HG03025 (cell line): ENCODE measurements around the gene USP14.
A peak's percentile ranks its signal among the peaks of the same experiment; 100 is the strongest.
"Not testable (repeated sequence)": the region's sequence is repeated elsewhere in the genome, so short reads cannot be mapped to it uniquely, and the experiment has no call there.

Source experiments
- ATAC-seq: cut with Tn5 transposase; IDR thresholded peaks from one replicate; pipeline ENCODE4 v1.9.1; 2021; ENCODE audit warnings: mild to moderate bottlenecking, moderate library complexity; ENCODE audit not compliant: unreplicated experiment, low FRiP score

USP14 gene

DNA sequence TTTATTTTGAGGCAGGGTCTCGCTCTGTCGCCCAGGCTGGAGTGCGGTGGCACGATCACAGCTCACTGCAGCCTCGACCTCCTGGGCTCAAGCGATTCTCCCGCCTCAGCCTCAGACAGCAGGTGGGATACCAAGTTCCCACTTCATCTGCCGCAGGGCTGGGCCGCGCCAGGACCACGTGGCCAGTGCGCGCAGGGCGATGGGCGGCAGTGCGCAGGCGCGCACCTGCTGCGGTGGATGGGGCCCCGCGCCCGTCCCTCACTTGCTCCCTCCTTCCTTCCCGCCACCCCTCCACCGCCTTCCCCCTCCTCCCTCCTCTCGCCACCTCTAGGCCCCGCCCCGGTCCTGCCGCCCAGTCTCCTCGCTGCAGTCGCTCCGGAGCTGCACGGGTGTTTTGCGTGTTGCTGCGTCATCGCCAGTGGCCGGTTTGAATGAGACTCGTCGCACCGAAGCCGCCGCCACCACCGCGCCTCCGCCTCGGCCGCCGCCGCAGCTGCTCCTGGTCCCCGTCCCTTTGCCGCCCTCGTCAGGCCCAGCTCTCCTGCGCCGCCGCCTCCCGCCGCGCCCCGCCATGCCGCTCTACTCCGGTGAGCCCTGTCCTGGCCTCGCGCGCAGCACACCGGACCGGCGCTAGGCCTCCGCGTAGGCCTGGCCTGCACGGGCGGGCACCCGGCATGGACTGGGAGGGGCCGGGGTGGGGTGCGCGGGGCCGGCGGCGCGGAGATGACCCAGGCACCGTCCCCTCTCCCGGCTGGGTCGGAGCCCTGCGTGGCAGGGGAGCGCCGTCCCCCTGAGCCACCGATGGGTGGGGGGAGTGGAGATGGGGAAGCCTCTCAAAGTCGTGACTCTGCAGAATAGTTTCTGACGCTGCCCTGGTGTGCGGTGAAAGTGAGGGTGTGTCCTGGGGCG lies at the start of gene USP14:
Gene USP14, plus strand, starts transcription at position 430 of the 909 bp plus-strand sequence. Its CDS starts 142 bp downstream, at position 572.
- ATAC-seq = peak; percentile 91

- ATAC-seq = peak; percentile 3
Observed at GRCh38 chr18:108665-109063, 49.7 kb upstream of the USP14 start.

DNA sequence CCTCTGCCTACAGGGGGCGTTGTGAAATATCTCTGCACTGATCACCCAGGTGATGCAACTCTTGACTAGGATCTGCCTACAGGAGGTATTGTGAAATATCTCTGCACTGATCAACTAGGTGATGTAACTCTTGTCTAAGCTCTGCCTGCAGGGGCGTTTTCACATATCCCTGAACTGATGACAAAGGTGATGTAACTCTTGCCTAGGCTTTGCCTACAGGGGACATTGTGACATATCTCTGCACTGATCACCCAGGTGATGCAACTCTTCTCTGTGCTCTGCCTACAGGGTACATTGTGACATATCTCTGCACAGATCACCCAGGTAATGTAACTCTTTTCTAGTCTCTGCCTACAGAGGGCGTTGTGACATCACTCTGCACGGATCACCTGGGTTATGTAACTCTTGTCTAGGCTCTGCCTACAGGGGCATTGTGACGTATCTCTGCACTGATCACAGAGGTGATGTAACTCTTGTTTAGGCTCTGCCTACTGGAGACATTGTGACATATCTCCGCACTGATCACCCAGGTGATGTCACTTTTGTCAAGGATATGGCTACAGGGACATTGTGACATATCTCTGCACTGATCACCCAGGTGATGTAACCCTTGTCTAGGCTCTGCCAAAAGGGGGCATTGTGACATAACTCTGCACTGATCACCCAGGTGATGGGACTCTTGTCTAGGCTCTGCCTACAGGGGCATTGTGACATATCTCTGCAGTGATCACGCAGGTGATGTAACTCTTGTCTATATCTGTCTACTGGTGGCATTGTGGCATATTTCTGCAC lies 49.0 kb upstream of the USP14 start:
- ATAC-seq = peak; percentile 19

DNA sequence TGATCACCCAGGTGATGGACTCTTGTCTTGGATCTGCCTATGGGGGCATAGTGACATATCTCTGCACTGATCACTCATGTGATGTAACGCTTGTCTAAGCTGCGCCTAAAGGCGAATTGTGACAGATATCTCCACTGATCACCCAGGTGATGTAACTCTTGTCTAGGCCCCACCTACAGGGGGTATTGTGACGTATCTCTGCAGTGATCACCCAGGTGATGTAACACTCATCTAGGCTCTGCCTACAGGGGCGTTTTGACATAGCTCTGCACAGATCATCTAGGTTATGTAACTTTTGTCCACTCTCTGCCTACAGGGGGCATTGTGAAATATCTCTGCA lies 48.5 kb upstream of the USP14 start:
- not testable (repeated sequence) for ATAC-seq

GRCh38 chr18:110351-111201 lies 47.8 kb upstream of the USP14 start:
- ATAC-seq = not testable (repeated sequence)

DNA sequence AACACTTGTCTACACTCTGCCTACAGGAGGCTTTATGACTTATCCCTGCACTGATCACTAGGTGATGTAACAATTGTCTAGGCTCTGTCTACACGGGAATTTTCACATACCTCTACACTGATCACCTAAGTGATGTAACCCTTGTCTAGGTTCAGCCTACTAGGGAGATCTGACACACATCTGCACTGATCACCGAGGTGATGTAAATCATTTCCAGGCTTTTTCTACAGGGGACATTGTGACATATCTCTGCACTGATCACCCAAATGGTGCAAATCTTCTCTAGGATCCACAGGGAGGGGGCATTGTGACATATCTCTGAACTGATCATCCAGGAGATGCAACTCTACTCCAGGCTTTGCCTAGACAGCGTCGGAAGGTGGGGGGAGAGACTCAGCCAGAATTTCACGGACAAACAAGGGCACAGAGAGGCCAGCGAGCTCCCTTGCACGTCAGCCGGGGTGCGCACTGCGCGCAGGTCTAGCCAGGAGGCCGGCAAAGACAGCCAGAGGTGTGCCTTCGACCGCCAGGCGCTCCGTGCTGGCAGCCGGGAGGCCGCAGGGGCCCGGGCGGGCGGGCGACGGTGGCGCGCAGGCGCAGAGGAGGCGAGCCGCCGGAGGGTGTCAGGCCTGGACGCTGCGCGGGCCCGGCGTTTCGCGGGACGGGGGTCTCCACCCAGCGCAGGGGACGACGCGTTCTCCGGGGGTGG lies 46.9 kb upstream of the USP14 start:
- ATAC-seq = no peak

DNA sequence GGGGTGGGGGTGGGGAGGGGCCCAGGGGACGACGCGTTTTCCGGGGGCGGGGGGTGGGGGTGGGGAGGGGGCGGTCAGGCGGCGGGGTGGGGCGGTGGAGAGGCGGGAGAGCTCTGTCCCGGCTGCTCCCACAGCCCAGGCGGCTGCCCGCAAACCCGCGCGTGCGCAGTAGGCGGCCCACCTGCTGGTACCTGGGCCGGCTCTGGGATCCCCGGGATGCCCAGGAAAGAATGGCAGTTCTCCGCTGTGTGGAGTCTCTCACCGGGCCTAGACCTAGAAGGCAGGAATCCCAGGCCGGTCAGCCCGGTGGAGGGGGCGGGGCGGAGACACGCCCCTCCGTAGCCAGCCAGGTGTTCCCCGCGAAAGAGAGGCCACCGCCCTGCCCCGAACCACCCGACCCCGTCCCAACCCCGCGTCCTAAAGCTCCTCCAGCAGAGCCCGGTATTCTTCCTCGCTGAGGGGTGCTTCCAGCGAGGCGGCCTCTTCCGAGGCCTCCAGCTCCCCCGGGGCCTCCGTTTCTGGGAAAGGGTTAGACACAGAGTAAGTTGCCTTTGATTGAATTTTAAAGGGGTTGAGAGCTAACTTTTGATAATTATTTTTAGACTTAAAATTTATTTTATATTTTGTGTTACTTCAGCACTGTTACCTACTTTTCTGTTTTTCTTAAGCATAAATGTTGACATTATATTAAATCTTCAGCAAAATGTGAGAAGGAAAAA lies 46.2 kb upstream of the USP14 start:
- not testable (repeated sequence) for ATAC-seq

DNA sequence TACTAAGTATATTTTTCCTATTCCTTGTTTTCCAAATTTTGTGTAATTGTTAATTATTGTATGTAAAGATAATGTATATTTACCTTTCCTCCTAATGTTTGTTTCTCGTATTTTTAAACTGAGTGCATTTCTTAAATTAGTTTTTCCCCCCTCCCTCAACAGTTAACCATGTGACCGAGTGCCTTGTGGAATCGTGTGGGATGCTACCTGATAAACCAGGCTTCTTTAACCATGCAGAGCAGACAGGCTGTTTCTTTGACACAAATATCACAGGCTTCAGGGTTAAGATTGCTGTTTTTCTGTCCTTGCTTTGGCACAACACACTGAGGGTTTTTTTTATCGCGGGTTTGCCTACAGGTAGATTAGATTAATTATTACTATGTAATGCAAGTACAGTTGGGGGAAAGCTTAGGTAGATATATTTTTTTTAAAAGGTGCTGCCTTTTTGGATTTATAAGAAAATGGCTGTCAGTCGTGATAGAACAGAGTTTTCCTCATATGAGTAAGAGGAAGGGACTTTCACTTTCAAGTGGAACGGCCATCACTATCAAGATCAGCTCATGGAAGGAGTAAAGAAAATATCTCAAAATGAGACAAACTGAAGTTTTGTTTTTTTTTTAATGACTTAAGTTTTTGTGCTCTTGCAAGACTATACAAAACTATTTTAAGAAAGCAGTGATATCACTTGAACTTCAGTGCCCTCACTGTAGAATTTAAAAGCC lies 37.7 kb upstream of the USP14 start:
- ATAC-seq = not testable (repeated sequence)

DNA sequence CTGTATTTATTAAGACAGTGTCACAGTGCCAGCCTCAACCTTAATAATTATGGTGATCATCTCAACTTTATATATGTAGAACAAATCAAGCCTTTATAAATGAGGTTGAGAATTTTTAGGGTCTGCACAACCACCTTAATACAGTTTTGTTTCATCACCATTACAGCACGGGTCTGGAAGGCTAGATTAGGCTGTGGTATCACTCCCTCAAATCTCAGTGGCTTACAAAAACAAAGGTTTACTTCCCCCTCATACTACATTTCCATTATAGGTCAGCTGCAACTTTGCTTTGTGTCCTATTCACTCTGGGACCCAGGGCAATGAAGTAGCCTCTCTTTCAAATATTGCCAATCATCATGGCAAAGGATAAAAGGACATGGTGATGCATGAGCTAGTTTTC lies 23.3 kb upstream of the USP14 start:
- no peak for ATAC-seq

GRCh38 chr18:136433-136832 lies 21.9 kb upstream of the USP14 start:
- no peak for ATAC-seq

DNA sequence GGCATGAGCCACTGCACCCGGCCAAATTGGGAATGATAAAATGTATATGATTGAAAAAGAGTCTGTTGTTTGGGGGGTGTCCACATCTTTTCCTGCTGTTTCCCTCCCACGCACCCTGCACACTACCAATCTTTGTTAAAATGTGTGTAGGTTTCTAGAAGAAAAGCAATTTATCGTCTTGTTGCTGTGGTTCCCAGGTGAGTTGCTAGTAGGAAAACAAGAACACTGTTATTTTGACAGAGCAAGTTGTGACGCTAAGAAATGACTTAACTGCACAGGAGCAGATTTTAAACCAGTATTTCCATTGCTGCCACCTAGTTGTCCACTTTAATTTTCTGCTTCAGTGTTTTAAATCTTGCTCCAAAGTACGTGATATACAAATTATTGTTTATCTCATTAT lies 21.0 kb upstream of the USP14 start:
- no peak for ATAC-seq

- ATAC-seq = no peak
Observed at GRCh38 chr18:140670-141266, 17.6 kb upstream of the USP14 start.

DNA sequence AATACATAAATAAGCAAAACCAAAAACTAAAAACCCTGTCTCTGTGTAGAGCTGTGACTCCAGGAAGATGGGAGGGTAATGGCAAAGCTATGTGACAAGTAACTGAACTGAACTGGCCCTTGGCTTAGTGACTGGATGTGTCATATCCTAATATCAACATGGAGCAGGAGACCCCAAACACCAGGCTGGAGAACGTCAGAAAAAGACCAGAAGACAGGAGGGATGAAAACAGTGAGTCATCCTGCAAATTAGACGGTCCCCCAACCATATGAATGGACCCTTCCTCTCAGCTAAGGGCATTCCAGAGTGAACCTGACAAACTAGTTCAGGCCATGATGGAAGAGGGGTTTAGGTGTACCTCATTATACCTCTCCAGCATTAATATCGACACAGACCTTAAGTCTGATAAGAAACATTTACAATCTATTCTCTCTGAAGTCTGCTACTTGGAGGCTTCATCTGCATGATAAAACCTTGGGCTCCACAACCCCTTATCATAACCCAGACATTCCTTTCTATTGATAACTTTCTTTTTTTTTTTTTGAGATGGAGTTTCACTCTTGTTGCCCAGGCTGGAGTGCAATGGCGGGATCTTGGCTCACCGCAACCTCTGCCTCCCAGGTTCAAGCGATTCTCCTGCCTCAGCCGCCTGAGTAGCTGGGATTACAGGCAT lies 15.6 kb upstream of the USP14 start:
- ATAC-seq = not testable (repeated sequence)

DNA sequence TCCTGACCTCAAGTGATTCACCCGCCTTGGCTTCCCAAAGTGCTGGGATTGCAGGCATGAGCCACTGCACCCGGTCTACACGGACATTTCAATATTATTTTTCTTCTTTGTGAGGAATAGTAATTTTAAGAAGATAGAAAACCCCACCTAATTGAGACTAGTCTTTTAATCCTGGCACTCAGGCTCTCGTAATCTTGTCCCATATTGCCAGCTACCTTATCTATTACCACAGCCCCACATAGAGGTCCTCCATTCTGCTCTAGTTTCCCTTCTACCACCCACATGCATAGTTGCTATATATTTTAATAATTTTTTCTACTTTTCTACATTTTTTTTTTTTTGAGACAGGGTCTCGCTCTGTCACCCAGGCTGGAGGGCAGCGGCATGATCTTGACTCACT lies 9.5 kb upstream of the USP14 start:
- no peak for ATAC-seq

- ATAC-seq = no peak
Observed at GRCh38 chr18:154151-154550, 4.2 kb upstream of the USP14 start.

- ATAC-seq = no peak
Observed at GRCh38 chr18:155688-156087, 2.7 kb upstream of the USP14 start.

GRCh38 chr18:156514-157230 lies 1.7 kb upstream of the USP14 start:
- no peak for ATAC-seq
